Measurements from ENCODE around the gene ZYG11A.

- TF ChIP-seq CTCF (IDR thresholded peaks at IDR 0.05) (no peak), POLR2AphosphoS5 (IDR thresholded peaks at IDR 0.05) (no peak), POLR2A (IDR thresholded peaks at IDR 0.05) (no peak), EP300 (IDR thresholded peaks at IDR 0.05) (no peak)
Measured at GRCh38 chr1:52852854-52853253, 10.3 kb downstream of the ZYG11A start.
